Measurements from ENCODE around the gene SPTBN1.

Gene SPTBN1

GRCh38 chr2:54708584-54709335 is 252.6 kb downstream of the SPTBN1 start:
- DNase-seq (ENCODE audit: low read depth, low spot score), result no peak
- H3K27ac ChIP-seq, result no peak overlapping the region

GRCh38 chr2:54709336-54709809 is 253.2 kb downstream of the SPTBN1 start:
- DNase-seq (ENCODE audit: low read depth, low spot score), result no peak

GRCh38 chr2:54710216-54710615 is 254.1 kb downstream of the SPTBN1 start:
- no peak for DNase-seq (ENCODE audit: low read depth, low spot score)
- H3K27ac ChIP-seq, result no peak overlapping the region

More at GRCh38 chr2:54709336-54709809, 253.2 kb downstream of the SPTBN1 start:
- H3K27ac ChIP-seq, result no peak overlapping the region

GRCh38 chr2:54712516-54712915 is 256.4 kb downstream of the SPTBN1 start:
- H3K27ac ChIP-seq, result no peak overlapping the region
- no peak for DNase-seq (ENCODE audit: low read depth, low spot score)

- no peak overlapping the region for H3K27ac ChIP-seq
- DNase-seq (ENCODE audit: low read depth, low spot score), result no peak
Observed at GRCh38 chr2:54714996-54715395, 258.9 kb downstream of the SPTBN1 start.

GRCh38 chr2:54716375-54716774 is 260.2 kb downstream of the SPTBN1 start:
- DNase-seq (ENCODE audit: low read depth, low spot score), result no peak
- no peak overlapping the region for H3K27ac ChIP-seq

GRCh38 chr2:54720563-54720962 is 264.4 kb downstream of the SPTBN1 start:
- H3K27ac ChIP-seq, result no peak overlapping the region
- no peak for DNase-seq (ENCODE audit: low read depth, low spot score)
